Measurements from ENCODE around the gene PIH1D1. TPM values are rescaled to one million over a fixed set of nuclear protein-coding genes. Genes with fewer than 3 reads are reported as not detected.
A peak's percentile ranks its signal among the peaks of the same experiment; 100 is the strongest.
"Not testable (repeated sequence)": the region's sequence is repeated elsewhere in the genome, so short reads cannot be mapped to it uniquely, and the experiment has no call there.

The PIH1D1 gene
- total and polyA plus RNA-seq, 3 experiments from 2014 or later, result 81.8 to 138 (median 132) TPM

GRCh38 chr19:49461656-49462055 is 10.0 kb upstream of the PIH1D1 start:
- H3K4me3 ChIP-seq (ENCODE audit: low read length), result no peak overlapping the region
- ChIA-PET CTCF (no interaction called here), POLR2A (no interaction called here)
- no peaks in the 10 kb centered on the region for H3K9me3 ChIP-seq (ENCODE audit: low read length)
- Mint-ChIP-seq H3K4me1 (peaks cover 2 to 11% (median 5%) of the 10 kb centered on the region in 3 donors), H3K4me3 (no peak overlapping the region), H3K9me3 (no peaks in the 10 kb centered on the region), H3K36me3 (peaks cover 0 to 34% (median 2%) of the 10 kb centered on the region in 3 donors), H3K27me3 (no peaks in the 10 kb centered on the region), H3K27ac (no peak overlapping the region)
- no peaks in the 10 kb centered on the region for H3K4me1 ChIP-seq (ENCODE audit: insufficient read depth, low read length)
- no peak for DNase-seq
- H3K27me3 ChIP-seq (ENCODE audit: insufficient read depth, low read length, poor library complexity, severe bottlenecking), result no peaks in the 10 kb centered on the region
- H3K36me3 ChIP-seq (ENCODE audit: insufficient read depth, low read length), result peaks cover 24% of the 10 kb centered on the region
- H3K27ac ChIP-seq (ENCODE audit: low read depth, low read length), result no peak overlapping the region

- not testable (repeated sequence) for H3K4me3 ChIP-seq (ENCODE audit: low read length); H3K4me1 ChIP-seq (ENCODE audit: insufficient read depth, low read length); H3K27me3 Mint-ChIP-seq; H3K9me3 Mint-ChIP-seq; H3K9me3 ChIP-seq (ENCODE audit: low read length); DNase-seq; H3K27me3 ChIP-seq (ENCODE audit: insufficient read depth, low read length, poor library complexity, severe bottlenecking); H3K27ac ChIP-seq (ENCODE audit: low read depth, low read length); H3K4me3 Mint-ChIP-seq; H3K27ac Mint-ChIP-seq
- POLR2A ChIA-PET, result interaction anchor here (0.6 kb wide), 2 partner anchors 126 to 463 kb away, joined by 4 read pairs; no protein-coding TSS in a partner anchor
- H3K36me3 Mint-ChIP-seq, result peaks cover 0 to 39% (median 4%) of the 10 kb centered on the region in 3 donors
- H3K4me1 Mint-ChIP-seq, result peaks cover 2 to 16% (median 6%) of the 10 kb centered on the region in 3 donors
- CTCF ChIA-PET, result interaction anchor here (1.3 kb wide), 1 partner anchor 232 kb away, joined by 3 read pairs; no protein-coding TSS in a partner anchor
- peaks cover 24% of the 10 kb centered on the region for H3K36me3 ChIP-seq (ENCODE audit: insufficient read depth, low read length)
These were observed 9.5 kb upstream of the PIH1D1 start for GRCh38 chr19:49461130-49461529.

GRCh38 chr19:49459388-49459787 is 7.8 kb upstream of the PIH1D1 start:
- DNase-seq, result no peak
- Histone ChIP-seq H3K9me3 (ENCODE audit: low read length) (no peaks in the 10 kb centered on the region), H3K4me3 (ENCODE audit: low read length) (no peak overlapping the region), H3K27ac (ENCODE audit: low read depth, low read length) (no peak overlapping the region), H3K36me3 (ENCODE audit: insufficient read depth, low read length) (peaks cover 24% of the 10 kb centered on the region), H3K4me1 (ENCODE audit: insufficient read depth, low read length) (peaks cover 4% of the 10 kb centered on the region), H3K27me3 (ENCODE audit: insufficient read depth, low read length, poor library complexity, severe bottlenecking) (no peaks in the 10 kb centered on the region)
- no peak overlapping the region for H3K27ac Mint-ChIP-seq
- H3K4me1 Mint-ChIP-seq, result peaks cover 4 to 22% (median 12%) of the 10 kb centered on the region in 3 donors
- ChIA-PET POLR2A (interaction anchor here (0.6 to 2.0 kb wide), 2 partner anchors 11 to 35 kb away, joined by 4 to 8 read pairs; no protein-coding TSS in a partner anchor), CTCF (interaction anchor here (1.4 to 2.9 kb wide), 4 partner anchors 9 to 17 kb away, joined by 5 to 10 read pairs (median 6); partner anchors contain the start of gene FLT3LG)
- no peaks in the 10 kb centered on the region for H3K9me3 Mint-ChIP-seq
- H3K27me3 Mint-ChIP-seq, result no peaks in the 10 kb centered on the region
- H3K36me3 Mint-ChIP-seq, result peaks cover 0 to 35% (median 5%) of the 10 kb centered on the region in 3 donors
- peak overlapping the region in 1 of 7 donors; percentile 68 for H3K4me3 Mint-ChIP-seq

GRCh38 chr19:49458567-49458903 is 6.9 kb upstream of the PIH1D1 start:
- Mint-ChIP-seq H3K9me3 (no peaks in the 10 kb centered on the region), H3K27ac (peak overlapping the region in 4 of 8 donors; percentile 34 to 94 (median 49)), H3K4me1 (peaks cover 13 to 30% (median 18%) of the 10 kb centered on the region in 3 donors), H3K4me3 (peak overlapping the region in 1 of 7 donors; percentile 54), H3K27me3 (no peaks in the 10 kb centered on the region), H3K36me3 (peaks cover 0 to 38% (median 5%) of the 10 kb centered on the region in 3 donors)
- Histone ChIP-seq H3K27ac (ENCODE audit: low read depth, low read length) (no peak overlapping the region), H3K36me3 (ENCODE audit: insufficient read depth, low read length) (peaks cover 24% of the 10 kb centered on the region), H3K27me3 (ENCODE audit: insufficient read depth, low read length, poor library complexity, severe bottlenecking) (no peaks in the 10 kb centered on the region), H3K4me1 (ENCODE audit: insufficient read depth, low read length) (peaks cover 13% of the 10 kb centered on the region), H3K4me3 (ENCODE audit: low read length) (no peak overlapping the region), H3K9me3 (ENCODE audit: low read length) (no peaks in the 10 kb centered on the region)
- DNase-seq, result no peak
- ChIA-PET CTCF (interaction anchor here (1.4 to 2.9 kb wide), 4 partner anchors 10 to 18 kb away, joined by 5 to 10 read pairs (median 6); partner anchors contain the start of gene FLT3LG), POLR2A (interaction anchor here (2.0 kb wide), 1 partner anchor 11 kb away, joined by 8 read pairs; no protein-coding TSS in a partner anchor)

- Mint-ChIP-seq H3K4me1 (peaks cover 27 to 45% (median 34%) of the 10 kb centered on the region in 3 donors), H3K9me3 (no peaks in the 10 kb centered on the region), H3K36me3 (peaks cover 3 to 48% (median 11%) of the 10 kb centered on the region in 3 donors), H3K27me3 (no peaks in the 10 kb centered on the region), H3K27ac (peak overlapping the region in 2 of 8 donors; percentile 4 to 37), H3K4me3 (peak overlapping the region in 2 of 7 donors; percentile 15 to 40)
- H3K27me3 ChIP-seq (ENCODE audit: insufficient read depth, low read length, poor library complexity, severe bottlenecking), result no peaks in the 10 kb centered on the region
- no peaks in the 10 kb centered on the region for H3K9me3 ChIP-seq (ENCODE audit: low read length)
- peaks cover 24% of the 10 kb centered on the region for H3K36me3 ChIP-seq (ENCODE audit: insufficient read depth, low read length)
- no peak overlapping the region for H3K4me3 ChIP-seq (ENCODE audit: low read length)
- no peak overlapping the region for H3K27ac ChIP-seq (ENCODE audit: low read depth, low read length)
- POLR2A ChIA-PET, result interaction anchor here (1.9 kb wide), 1 partner anchor 13 kb away, joined by 12 read pairs; no protein-coding TSS in a partner anchor
- H3K4me1 ChIP-seq (ENCODE audit: insufficient read depth, low read length), result peaks cover 27% of the 10 kb centered on the region
- no peak for DNase-seq
- CTCF ChIA-PET, result interaction anchor here (1.0 to 1.2 kb wide), 3 partner anchors 9 to 17 kb away, joined by 4 to 8 read pairs (median 5); partner anchors contain the start of gene FLT3LG
These were observed 4.7 kb upstream of the PIH1D1 start for GRCh38 chr19:49456326-49456725.

- peak overlapping the region in 3 of 8 donors; percentile 4 to 87 (median 37) for H3K27ac Mint-ChIP-seq
- POLR2A ChIA-PET, result interaction anchor here (1.9 kb wide), 1 partner anchor 14 kb away, joined by 12 read pairs; no protein-coding TSS in a partner anchor
These were observed 4.2 kb upstream of the PIH1D1 start for GRCh38 chr19:49455773-49456172.

GRCh38 chr19:49453757-49454240 is 2.2 kb upstream of the PIH1D1 start:
- H3K4me1 Mint-ChIP-seq, result peaks cover 40 to 66% (median 46%) of the 10 kb centered on the region in 3 donors
- POLR2A ChIA-PET, result interaction anchor here (0.5 to 3.0 kb wide), 9 partner anchors 9 to 714 kb away, joined by 3 to 62 read pairs (median 5); partner anchors contain the start of genes FLT3LG, RPS11 and SCAF1
- Histone ChIP-seq H3K27ac (ENCODE audit: low read depth, low read length) (peak overlapping the region; percentile 99), H3K27me3 (ENCODE audit: insufficient read depth, low read length, poor library complexity, severe bottlenecking) (no peaks in the 10 kb centered on the region), H3K36me3 (ENCODE audit: insufficient read depth, low read length) (peaks cover 12% of the 10 kb centered on the region), H3K4me1 (ENCODE audit: insufficient read depth, low read length) (peaks cover 41% of the 10 kb centered on the region), H3K9me3 (ENCODE audit: low read length) (no peaks in the 10 kb centered on the region), H3K4me3 (ENCODE audit: low read length) (peak overlapping the region; percentile 99)
- CTCF ChIA-PET, result interaction anchor here (1.2 to 4.7 kb wide), 6 partner anchors 9 to 93 kb away, joined by 3 to 51 read pairs (median 4); partner anchors contain the start of gene FLT3LG
- H3K4me3 Mint-ChIP-seq, result peak overlapping the region; percentile 90 to 100 (median 97)
- DNase-seq, result peak in 1 of 5 donors; percentile 20
- H3K36me3 Mint-ChIP-seq, result peaks cover 3 to 54% (median 11%) of the 10 kb centered on the region in 3 donors
- H3K27ac Mint-ChIP-seq, result peak overlapping the region; percentile 80 to 100 (median 100)
- no peaks in the 10 kb centered on the region for H3K27me3 Mint-ChIP-seq
- no peaks in the 10 kb centered on the region for H3K9me3 Mint-ChIP-seq

More at GRCh38 chr19:49455773-49456172, 4.2 kb upstream of the PIH1D1 start:
- no peaks in the 10 kb centered on the region for H3K9me3 Mint-ChIP-seq
- peaks cover 30 to 49% (median 37%) of the 10 kb centered on the region in 3 donors for H3K4me1 Mint-ChIP-seq
- peaks cover 32% of the 10 kb centered on the region for H3K4me1 ChIP-seq (ENCODE audit: insufficient read depth, low read length)
- no peak for DNase-seq
- H3K36me3 ChIP-seq (ENCODE audit: insufficient read depth, low read length), result peaks cover 23% of the 10 kb centered on the region
- H3K27me3 ChIP-seq (ENCODE audit: insufficient read depth, low read length, poor library complexity, severe bottlenecking), result no peaks in the 10 kb centered on the region
- H3K27ac ChIP-seq (ENCODE audit: low read depth, low read length), result no peak overlapping the region
- H3K4me3 Mint-ChIP-seq, result peak overlapping the region in 3 of 7 donors; percentile 15 to 40 (median 23)
- CTCF ChIA-PET, result interaction anchor here (1.0 to 1.2 kb wide), 2 partner anchors 10 to 17 kb away, joined by 4 to 8 read pairs; partner anchors contain the start of gene FLT3LG
- no peaks in the 10 kb centered on the region for H3K27me3 Mint-ChIP-seq
- H3K9me3 ChIP-seq (ENCODE audit: low read length), result no peaks in the 10 kb centered on the region
- H3K4me3 ChIP-seq (ENCODE audit: low read length), result no peak overlapping the region
- peaks cover 3 to 49% (median 11%) of the 10 kb centered on the region in 3 donors for H3K36me3 Mint-ChIP-seq

Measured in CD8-positive, alpha-beta memory T cell (primary cell).